AG09319 (cell line): ENCODE measurements around the gene SUN3.

Experiments used
- DNase-seq: peaks from one replicate; pipeline ENCODE4 v3.0.0-alpha.2; 2010; ENCODE audit warnings: low read depth; ENCODE audit errors: extremely low read depth
- TF ChIP-seq, protein P1 (sequence below): IDR thresholded peaks from 2 replicates; pipeline ENCODE4 v1.5.1; 2011; ENCODE audit warnings: low read depth, mild to moderate bottlenecking, inconsistent platforms, low read length, moderate library complexity

SUN3 gene

DNA sequence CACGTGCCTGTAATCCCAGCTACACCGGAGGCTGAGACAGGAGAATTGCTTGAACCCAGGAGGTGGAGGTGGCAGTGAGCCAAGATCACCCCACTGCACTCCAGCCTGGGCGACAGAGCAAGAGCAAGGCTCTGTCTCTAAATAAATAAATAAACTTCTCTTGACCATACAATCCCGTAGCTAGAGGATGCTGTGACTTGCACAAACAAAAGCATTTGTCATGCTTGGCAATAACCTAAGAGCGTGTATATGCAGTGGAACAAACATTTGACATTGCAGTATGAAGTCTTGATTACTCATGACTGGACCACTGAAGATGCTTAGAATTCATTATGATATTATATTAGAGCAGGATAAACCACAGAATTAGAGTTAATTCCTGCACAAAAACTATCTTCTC is 5.0 kb upstream of the SUN3 start:
- no peak for DNase-seq
- TF ChIP-seq, protein P1, sequence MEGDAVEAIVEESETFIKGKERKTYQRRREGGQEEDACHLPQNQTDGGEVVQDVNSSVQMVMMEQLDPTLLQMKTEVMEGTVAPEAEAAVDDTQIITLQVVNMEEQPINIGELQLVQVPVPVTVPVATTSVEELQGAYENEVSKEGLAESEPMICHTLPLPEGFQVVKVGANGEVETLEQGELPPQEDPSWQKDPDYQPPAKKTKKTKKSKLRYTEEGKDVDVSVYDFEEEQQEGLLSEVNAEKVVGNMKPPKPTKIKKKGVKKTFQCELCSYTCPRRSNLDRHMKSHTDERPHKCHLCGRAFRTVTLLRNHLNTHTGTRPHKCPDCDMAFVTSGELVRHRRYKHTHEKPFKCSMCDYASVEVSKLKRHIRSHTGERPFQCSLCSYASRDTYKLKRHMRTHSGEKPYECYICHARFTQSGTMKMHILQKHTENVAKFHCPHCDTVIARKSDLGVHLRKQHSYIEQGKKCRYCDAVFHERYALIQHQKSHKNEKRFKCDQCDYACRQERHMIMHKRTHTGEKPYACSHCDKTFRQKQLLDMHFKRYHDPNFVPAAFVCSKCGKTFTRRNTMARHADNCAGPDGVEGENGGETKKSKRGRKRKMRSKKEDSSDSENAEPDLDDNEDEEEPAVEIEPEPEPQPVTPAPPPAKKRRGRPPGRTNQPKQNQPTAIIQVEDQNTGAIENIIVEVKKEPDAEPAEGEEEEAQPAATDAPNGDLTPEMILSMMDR: no peak

DNA sequence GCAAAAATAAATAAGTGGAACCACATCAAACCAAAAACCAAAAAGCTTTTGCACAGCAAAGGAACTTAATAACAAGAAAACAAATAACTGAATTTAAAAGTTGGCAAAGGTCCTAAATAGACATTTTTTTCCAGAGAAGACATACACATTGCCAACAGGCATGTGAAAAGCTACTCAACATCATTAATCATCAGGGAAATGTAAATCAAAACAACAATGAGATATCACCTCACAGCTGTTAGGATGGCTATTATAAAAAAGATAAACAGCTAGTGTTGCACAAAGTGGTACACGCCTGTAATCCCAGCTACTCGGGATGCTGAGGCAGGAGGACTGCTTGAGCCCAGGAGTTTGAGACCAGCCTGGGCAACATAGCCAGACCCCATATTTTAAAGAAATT is 2.2 kb upstream of the SUN3 start:
- DNase-seq: no peak
- TF ChIP-seq, protein P1: no peak

DNA sequence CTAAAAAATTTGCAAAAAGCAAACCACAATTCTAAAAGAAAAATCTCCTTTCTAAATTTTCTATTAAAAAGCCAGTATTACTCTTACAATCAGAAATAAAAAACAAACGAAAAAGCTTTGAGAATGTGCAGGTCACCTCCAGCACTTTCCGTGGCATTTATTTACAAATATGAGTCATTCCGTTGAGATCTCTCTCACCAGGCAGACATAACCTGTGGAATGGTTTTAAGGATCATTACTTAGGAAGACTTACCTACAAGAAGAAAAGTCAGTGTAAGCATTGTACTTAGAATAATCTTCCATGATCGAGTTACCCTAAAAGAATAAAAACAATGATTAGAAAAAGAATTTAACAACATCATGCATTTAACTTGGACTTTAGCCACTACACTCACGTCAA is 3.3 kb downstream of the SUN3 start:
- DNase-seq: no peak
- TF ChIP-seq, protein P1: no peak

DNA sequence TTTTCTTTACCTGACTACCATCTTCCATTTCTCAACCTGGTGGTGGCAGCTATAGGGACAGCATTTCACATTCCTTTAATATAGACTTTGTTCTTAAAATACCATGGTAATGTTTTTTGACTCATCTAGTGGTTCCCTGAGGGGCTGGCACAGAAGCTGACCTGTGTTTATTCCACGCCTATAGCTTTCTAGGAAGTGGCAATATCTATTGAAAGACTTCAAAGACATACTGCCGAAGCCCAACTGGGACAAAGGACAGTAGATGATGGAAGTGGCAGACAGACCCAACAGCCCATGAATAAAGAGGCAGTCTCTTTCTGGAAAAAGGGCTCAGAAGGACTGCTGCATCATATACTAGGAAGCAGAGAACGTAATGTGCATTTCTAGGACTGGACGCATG is 11.2 kb downstream of the SUN3 start:
- DNase-seq: no peak
- TF ChIP-seq, protein P1: no peak

DNA sequence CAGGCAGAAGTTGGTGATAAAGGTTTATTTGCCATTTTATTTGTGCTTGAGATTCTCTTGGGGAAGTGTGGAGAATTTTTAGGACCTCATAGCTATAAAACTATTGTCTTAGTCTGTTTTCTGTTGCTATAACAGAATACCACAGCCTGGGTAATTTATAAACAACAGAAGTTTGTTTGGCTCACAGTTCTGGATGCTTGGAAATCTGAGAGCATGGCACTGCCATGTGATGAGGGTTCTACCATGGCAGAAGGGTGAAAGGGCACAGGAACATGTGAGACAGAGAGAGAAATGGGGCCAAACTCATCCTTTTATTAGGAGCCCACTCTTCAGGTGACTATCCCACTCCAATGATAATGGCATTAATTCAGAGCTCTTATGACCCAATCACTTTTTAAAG is 12.3 kb downstream of the SUN3 start:
- no peak for DNase-seq

DNA sequence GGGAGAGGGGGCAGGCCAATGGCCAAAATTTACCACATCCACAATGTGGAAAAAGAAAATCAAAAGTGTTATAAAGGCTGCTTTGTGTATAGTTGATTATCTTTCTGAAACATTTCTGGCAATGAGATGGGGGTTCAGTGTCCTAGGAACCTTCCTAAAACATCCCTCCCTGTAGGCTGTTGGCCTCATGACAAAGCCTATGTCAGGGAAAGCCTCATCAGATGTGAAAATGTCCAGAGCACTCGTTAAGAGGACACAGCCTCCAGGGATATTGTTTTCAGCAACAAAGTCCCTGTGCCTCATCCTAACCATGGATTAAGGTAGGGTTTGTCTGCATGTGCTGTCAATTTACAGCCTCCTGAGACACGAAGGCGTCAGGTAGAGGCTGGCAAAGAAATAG is 17.0 kb downstream of the SUN3 start:
- DNase-seq: no peak
- TF ChIP-seq, protein P1: no peak

More for the DNA sequence above, 12.3 kb downstream of the SUN3 start:
- TF ChIP-seq, protein P1: no peak

DNA sequence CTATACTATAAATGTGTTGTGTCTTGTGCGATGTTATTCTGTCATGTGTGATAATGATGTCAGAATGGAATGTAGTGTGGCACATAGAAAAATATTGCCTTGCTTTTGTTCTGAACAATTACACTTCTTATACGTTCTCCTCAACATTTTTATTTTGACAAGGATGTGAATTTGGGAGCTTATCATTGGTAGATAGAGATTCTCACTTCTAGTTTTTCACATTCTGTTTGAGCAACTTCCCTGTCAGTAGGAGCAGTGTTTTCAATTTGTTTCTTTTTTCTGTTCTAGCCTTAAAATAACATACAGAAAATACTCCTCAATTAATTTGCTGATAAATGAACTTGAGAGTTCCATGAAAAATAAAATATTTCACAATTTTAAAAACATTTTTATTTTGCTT is 17.6 kb downstream of the SUN3 start:
- TF ChIP-seq, protein P1: no peak
- DNase-seq: no peak
